A549 (cell line): ENCODE data around the gene ACER1. TPM values are rescaled to one million over a fixed set of nuclear protein-coding genes. Genes with fewer than 3 reads are reported as not detected.

Experiments
- ATAC-seq, 2 experiments: fragments of 200-7000 bp in 1 of 2; fragments of >200 bp in 1 of 2; cut with Nextera tagmentation in 1 of 2; cut with Tn5 transposase in 1 of 2; 3 replicates each; pipeline versions ENCODE4 v1.8.0 to v1.9.1; 2018 to 2020; ENCODE audit warnings: mild to moderate bottlenecking in 1 of 2, moderate library complexity in 1 of 2
- CTCF ChIA-PET: fragments of 300-600 bp; sonication (Branson Sonifier 250); formaldehyde crosslinking; extraction: SDS; loops from one replicate; lab custom pipeline; 2021; ENCODE audit warnings: antibody characterized with exemption, inconsistent platforms; lab: Yijun Ruan, JAX
- POLR2A ChIA-PET: fragments of 350-600 bp; formaldehyde crosslinking; extraction: SDS; loops from one replicate; lab custom pipeline; 2021; ENCODE audit warnings: antibody characterized with exemption, inconsistent platforms; lab: Yijun Ruan, JAX
- DNase-seq, 2 experiments: peaks; one replicate each; pipeline versions ENCODE4 v3.0.0 to v3.0.0-alpha.2; 2011 to 2016; ENCODE audit warnings: low read depth in 1 of 2, low spot score in 1 of 2
- FAIRE-seq: peaks from 2 replicates; lab custom pipeline; 2011; peaks lifted over from hg19 to GRCh38; lab: Jason Lieb, UNC
- H3K27ac ChIP-seq, 2 experiments: fragments of >200 bp; sonication (Bioruptor Twin); formaldehyde crosslinking; 3 replicates each; pipeline ENCODE4 v1.5.1; 2016 to 2017
- H3K4me1 ChIP-seq: fragments of >200 bp; sonication (Bioruptor Twin); formaldehyde crosslinking; 3 replicates; pipeline ENCODE4 v1.6.1; 2016
- H3K4me2 ChIP-seq: fragments of >200 bp; sonication (Bioruptor Twin); formaldehyde crosslinking; 3 replicates; pipeline ENCODE4 v1.6.1; 2016
- H3K4me3 ChIP-seq: fragments of >200 bp; sonication (Bioruptor Twin); formaldehyde crosslinking; 3 replicates; pipeline ENCODE4 v1.5.1; 2016
- H3K9me3 ChIP-seq: fragments of >200 bp; sonication (Bioruptor Twin); formaldehyde crosslinking; 3 replicates; pipeline ENCODE4 v1.6.1; 2016
- CBX2 ChIP-seq: fragments of 200-600 bp; sonication (generic); IDR thresholded peaks from 2 replicates; pipeline ENCODE4 v1.6.1; 2016; ENCODE audit warnings: low read depth, mild to moderate bottlenecking, borderline replicate concordance
- CBX8 ChIP-seq: fragments of 200-600 bp; sonication (generic); IDR thresholded peaks from 2 replicates; pipeline ENCODE4 v1.6.1; 2016
- CTCF ChIP-seq: fragments of >200 bp; sonication (Bioruptor Twin); formaldehyde crosslinking; IDR thresholded peaks from 3 replicates; pipeline ENCODE4 v1.5.1; 2016
- EHMT2 ChIP-seq: fragments of 200-600 bp; sonication (generic); IDR thresholded peaks from 2 replicates; pipeline ENCODE4 v1.6.1; 2016; ENCODE audit warnings: antibody characterized with exemption, low read depth, mild to moderate bottlenecking, moderate library complexity
- FOSL2 ChIP-seq, 2 experiments: fragments of 450-650 bp in 1 of 2; fragments of >200 bp in 1 of 2; sonication (Bioruptor Twin) in 1 of 2; formaldehyde crosslinking; IDR thresholded peaks; 2 replicates each; pipeline versions ENCODE4 v1.5.0 to v1.6.1; 2016 to 2020; ENCODE audit warnings: mild to moderate bottlenecking in 1 of 2, moderate library complexity in 1 of 2
- HEYL ChIP-seq: fragments of 250-450 bp; sonication (Bioruptor Pico); IDR thresholded peaks from 2 replicates; pipeline ENCODE4 v1.8.0; 2021; ENCODE audit warnings: mild to moderate bottlenecking, moderate library complexity
- HMGXB4 ChIP-seq: fragments of 250-450 bp; sonication (Bioruptor Pico); IDR thresholded peaks from 2 replicates; pipeline ENCODE4 v1.5.0; 2021; ENCODE audit warnings: mild to moderate bottlenecking, moderate library complexity, borderline replicate concordance
- HOXB13 ChIP-seq: fragments of 250-450 bp; sonication (Bioruptor Pico); IDR thresholded peaks from 2 replicates; pipeline ENCODE4 v1.5.0; 2020; ENCODE audit warnings: low read depth, mild to moderate bottlenecking, moderate library complexity
- HOXB5 ChIP-seq: fragments of 250-450 bp; sonication (Bioruptor Pico); IDR thresholded peaks from 2 replicates; pipeline ENCODE4 v1.5.0; 2020; ENCODE audit warnings: mild to moderate bottlenecking, moderate library complexity
- JUN ChIP-seq, 2 experiments: fragments of >200 bp; sonication (Bioruptor Twin); formaldehyde crosslinking; IDR thresholded peaks; 2 replicates in 1 of 2; 3 replicates in 1 of 2; pipeline ENCODE4 v1.6.1; 2016 to 2017
- MYC ChIP-seq: IDR thresholded peaks from 2 replicates; pipeline ENCODE4 v1.6.1; 2012; ENCODE audit warnings: mild to moderate bottlenecking, inconsistent platforms, low read length, improper control_type of control experiment, borderline replicate concordance
- NFE2L2 ChIP-seq: fragments of 150-350 bp; conservative IDR thresholded peaks from 2 replicates; pipeline ENCODE4 v1.6.1; 2014; ENCODE audit warnings: low read length
- PHF8 ChIP-seq: fragments of 200-600 bp; sonication (generic); IDR thresholded peaks from 2 replicates; pipeline ENCODE4 v1.6.1; 2016; ENCODE audit warnings: low read depth, mild to moderate bottlenecking, antibody characterized with exemption, moderate library complexity, borderline replicate concordance
- POLR2A ChIP-seq: IDR thresholded peaks from 2 replicates; pipeline ENCODE4 v1.6.1; 2012; ENCODE audit warnings: mild to moderate bottlenecking, low read length
- RCOR1 ChIP-seq: fragments of 150-350 bp; IDR thresholded peaks from 2 replicates; pipeline ENCODE4 v1.6.1; 2014; ENCODE audit warnings: antibody characterized with exemption, low read length, low read depth
- RNF2 ChIP-seq: fragments of 200-600 bp; sonication (generic); IDR thresholded peaks from 2 replicates; pipeline ENCODE4 v1.6.1; 2016; ENCODE audit warnings: low read depth, mild to moderate bottlenecking, antibody characterized with exemption, moderate library complexity, borderline replicate concordance
- TP53 ChIP-seq: fragments of 250-450 bp; sonication (Bioruptor Pico); IDR thresholded peaks from 2 replicates; pipeline ENCODE4 v1.5.0; 2021; ENCODE audit warnings: mild to moderate bottlenecking, moderate library complexity
- WGBS: methylation state at CpG from one replicate; pipeline ENCODE4 v1.1.6; 2017; ENCODE audit errors: missing lambda C conversion rate; 5-methylcytosine and 5-hydroxymethylcytosine counted together
- polyA plus RNA-seq, 4 experiments: library from polyadenylated mRNA; depleted of rRNA in 3 of 4; stranded (reverse); fragments of >200 nt; fragmentation: RNase III in 1 of 4; extraction: RNeasy Plus Mini Kit Qiagen cat#74134 plus additional on column Dnase treatment in 1 of 4; gene quantifications; 2 replicates in 3 of 4; 3 replicates in 1 of 4; pipeline ENCODE4 v1.2.3, GENCODE V29; 2011 to 2017
- TF ChIP-seq, protein P1 (sequence below): IDR thresholded peaks from 2 replicates; pipeline ENCODE4 v1.6.1; 2012

The ACER1 gene
- polyA plus RNA-seq, 2 of the 4 experiments (the other 2 are of a cell fraction), result not detected

DNA sequence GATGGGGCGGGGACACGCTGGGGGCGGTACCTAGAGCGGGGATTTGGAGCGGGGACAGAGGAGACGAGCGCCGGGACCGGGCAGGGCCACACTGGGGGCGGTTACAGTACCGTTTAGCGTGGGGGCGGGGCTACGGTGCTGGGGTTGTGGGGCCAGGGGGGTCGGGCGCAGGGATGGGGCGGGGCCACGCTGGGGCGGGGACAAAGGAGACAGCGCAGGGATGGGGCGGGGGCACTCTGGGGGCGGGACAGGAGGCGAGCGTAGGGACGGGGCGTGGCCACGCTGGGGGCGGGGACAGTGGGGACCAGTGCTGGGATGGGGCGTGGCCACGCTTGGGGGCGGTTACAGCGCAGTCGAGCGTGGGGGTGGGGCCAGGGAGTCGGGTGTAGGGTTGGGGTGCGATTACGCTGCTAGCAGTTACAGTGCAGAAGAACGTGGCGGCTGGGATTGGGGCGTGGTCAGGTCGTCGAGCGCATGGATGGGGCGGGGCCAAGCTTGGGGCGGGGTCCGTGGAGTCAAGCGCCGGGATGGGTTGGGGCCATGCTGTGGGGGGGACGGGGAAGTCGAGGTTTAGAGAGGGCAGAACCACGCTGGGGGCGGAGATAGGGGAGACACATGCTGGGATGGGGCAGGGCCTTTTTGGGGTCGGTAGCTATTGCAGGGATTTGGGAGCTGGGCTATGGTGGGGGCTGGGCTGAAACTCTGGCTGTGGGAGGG is 39.8 kb upstream of the ACER1 start:
- H3K27ac ChIP-seq, result peak overlapping the region; percentile 95
- H3K9me3 ChIP-seq, result no peaks in the 10 kb centered on the region
- peaks cover 7% of the 10 kb centered on the region; the same call in 2 of the 3 replicates for H3K4me1 ChIP-seq
- peak overlapping the region; percentile 95 for H3K4me2 ChIP-seq
- 0 out of 2 replicates have a peak, but pooled peaks have one; percentile 28 for TF ChIP-seq MYC
- TF ChIP-seq CTCF, result no peak
- TF ChIP-seq, protein P1, sequence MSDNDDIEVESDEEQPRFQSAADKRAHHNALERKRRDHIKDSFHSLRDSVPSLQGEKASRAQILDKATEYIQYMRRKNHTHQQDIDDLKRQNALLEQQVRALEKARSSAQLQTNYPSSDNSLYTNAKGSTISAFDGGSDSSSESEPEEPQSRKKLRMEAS, result peak; percentile 37; the same call in 1 of the 2 replicates
- TF ChIP-seq HOXB13 (CRISPR knock-in tag), result no peak
- peak overlapping the region; percentile 99 for H3K4me3 ChIP-seq
- ChIA-PET CTCF (no interaction called here), POLR2A (interaction anchor here (0.6 to 1.5 kb wide), 5 partner anchors 10 to 652 kb away, joined by 3 to 16 read pairs (median 4); partner anchors contain the start of gene CLPP)
- ATAC-seq (peak; percentile 70 to 83), FAIRE-seq (no peak), DNase-seq (peak; percentile 65 to 97)
- 0% methylated on average over 9 of the region's 53 CpGs for WGBS

DNA sequence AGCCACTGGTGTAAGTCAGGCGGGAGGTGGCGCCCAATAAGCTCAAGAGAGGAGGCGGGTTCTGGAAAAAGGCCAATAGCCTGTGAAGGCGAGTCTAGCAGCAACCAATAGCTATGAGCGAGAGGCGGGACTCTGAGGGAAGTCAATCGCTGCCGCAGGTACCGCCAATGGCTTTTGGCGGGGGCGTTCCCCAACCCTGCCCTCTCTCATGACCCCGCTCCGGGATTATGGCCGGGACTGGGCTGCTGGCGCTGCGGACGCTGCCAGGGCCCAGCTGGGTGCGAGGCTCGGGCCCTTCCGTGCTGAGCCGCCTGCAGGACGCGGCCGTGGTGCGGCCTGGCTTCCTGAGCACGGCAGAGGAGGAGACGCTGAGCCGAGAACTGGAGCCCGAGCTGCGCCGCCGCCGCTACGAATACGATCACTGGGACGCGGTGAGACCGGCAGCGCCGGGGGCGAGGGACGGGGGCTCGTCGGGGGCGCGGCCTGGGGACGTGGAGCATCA is 39.2 kb upstream of the ACER1 start, which contains the start of gene ALKBH7:
ALKBH7 (plus strand) TSS at position 201 of the 502 bp plus-strand sequence; CDS start at position 228, 27 bp downstream.
- Histone ChIP-seq H3K27ac (peak within 1 kb of the TSS; percentile 95), H3K4me3 (peak within 1 kb of the TSS; percentile 99)
- DNase-seq, result peak; percentile 75 to 99
- TF ChIP-seq POLR2A, result peak; percentile 27; the same call in 1 of the 2 replicates
- TF ChIP-seq CBX8, result no peak
- TF ChIP-seq JUN (IDR thresholded peaks at IDR 0.05), result peak in 1 of 2 experiments; percentile 65; a peak in 3 of 5 replicates
- TF ChIP-seq, all 56 proteins: peak for 2
- Histone ChIP-seq H3K4me1 (peaks cover 7% of the 10 kb centered on the region; the same call in 2 of the 3 replicates), H3K9me3 (no peaks in the 10 kb centered on the region), H3K4me2 (peak within 1 kb of the TSS; percentile 95)
- 2% methylated on average over 13 of the region's 47 CpGs for WGBS
- FAIRE-seq (peak; percentile 78), ATAC-seq (peak; percentile 87 to 93)
- ChIA-PET CTCF (interaction anchor here (0.6 to 0.7 kb wide), 2 partner anchors 119 to 491 kb away, joined by 3 read pairs; no protein-coding TSS in a partner anchor), POLR2A (interaction anchor here (0.5 to 1.5 kb wide), 8 partner anchors 9 to 652 kb away, joined by 3 to 16 read pairs (median 4); partner anchors contain the start of genes CLPP and KHSRP)

GRCh38 chr19:6364353-6364752 is 30.9 kb upstream of the ACER1 start:
- WGBS, result 94% methylated on average over 16 of the region's 21 CpGs
- no peak for DNase-seq
- Histone ChIP-seq H3K4me2 (no peak overlapping the region), H3K4me3 (no peak overlapping the region), H3K9me3 (no peaks in the 10 kb centered on the region), H3K27ac (no peak overlapping the region), H3K4me1 (peaks cover 7% of the 10 kb centered on the region; the same call in 1 of the 3 replicates)
- TF ChIP-seq HOXB5 (CRISPR knock-in tag) (no peak), PHF8 (no peak), RNF2 (no peak), POLR2A (no peak), EHMT2 (no peak), NFE2L2 (no peak), FOSL2 (IDR thresholded peaks at IDR 0.05) (no peak), FOSL2 (CRISPR knock-in tag; IDR thresholded peaks at IDR 0.05) (no peak), HMGXB4 (CRISPR knock-in tag) (no peak), HEYL (CRISPR knock-in tag) (no peak), CBX2 (no peak), TP53 (CRISPR knock-in tag) (no peak), RCOR1 (no peak)
- ChIA-PET POLR2A (interaction anchor here (1.0 kb wide), 1 partner anchor 8 kb away, joined by 4 read pairs; the partner anchor contains the start of gene ALKBH7), CTCF (interaction anchor here (1.2 kb wide), 1 partner anchor 238 kb away, joined by 3 read pairs; no protein-coding TSS in a partner anchor)
- ATAC-seq, result no peak
- FAIRE-seq, result no peak
